Mucosa of rectum (tissue), 2 donors: ENCODE results near the gene STRADB.

Source experiments
- H3K27ac ChIP-seq, 2 donors: one replicate each; pipeline ENCODE4 v1.7.0; 2013; ENCODE audit warnings: inconsistent platforms in 2 of 2, low read depth in 2 of 2, low read length in 2 of 2
- H3K27me3 ChIP-seq, 2 donors: one replicate each; pipeline ENCODE4 v1.7.0; 2013; ENCODE audit warnings: low read length in 2 of 2; ENCODE audit not compliant: control insufficient read depth in 2 of 2, insufficient read depth in 2 of 2
- H3K36me3 ChIP-seq, 2 donors: one replicate each; pipeline ENCODE4 v1.7.0; 2013; ENCODE audit warnings: low read length in 2 of 2; ENCODE audit not compliant: control insufficient read depth in 2 of 2, insufficient read depth in 2 of 2
- H3K4me1 ChIP-seq, 2 donors: one replicate each; pipeline ENCODE4 v1.7.0; 2013; ENCODE audit warnings: low read length in 2 of 2, mild to moderate bottlenecking in 1 of 2; ENCODE audit not compliant: control insufficient read depth in 2 of 2, insufficient read depth in 2 of 2
- H3K4me3 ChIP-seq, 2 donors: one replicate each; pipeline ENCODE4 v1.7.0; 2013; ENCODE audit warnings: low read length in 2 of 2
- H3K9ac ChIP-seq, 2 donors: one replicate each; pipeline ENCODE4 v1.7.0; 2013; ENCODE audit warnings: low read length in 2 of 2, low read depth in 1 of 2, mild to moderate bottlenecking in 1 of 2
- H3K9me3 ChIP-seq, 2 donors: one replicate each; pipeline ENCODE4 v1.7.0; 2013; ENCODE audit warnings: low read length in 2 of 2; ENCODE audit not compliant: control insufficient read depth in 2 of 2
- donor health status: healthy.
- donor health status: Normal muscosa, but diverticular disease.

STRADB gene

GRCh38 chr2:201464547-201464946 is 13.0 kb downstream of the STRADB start:
- no peaks in the 10 kb centered on the region for H3K9me3 ChIP-seq
- H3K27ac ChIP-seq = peak overlapping the region; percentile 81 to 93
- H3K9ac ChIP-seq = no peak overlapping the region
- peaks cover 35 to 37% of the 10 kb centered on the region in 2 donors for H3K36me3 ChIP-seq
- H3K4me1 ChIP-seq = peaks cover 26 to 31% of the 10 kb centered on the region in 2 donors
- H3K27me3 ChIP-seq = no peaks in the 10 kb centered on the region
- H3K4me3 ChIP-seq = no peak overlapping the region

GRCh38 chr2:201465524-201465971 is 14.0 kb downstream of the STRADB start:
- Histone ChIP-seq H3K36me3 (peaks cover 35 to 37% of the 10 kb centered on the region in 2 donors), H3K27me3 (no peaks in the 10 kb centered on the region), H3K9ac (peak overlapping the region; percentile 42 to 52), H3K27ac (peak overlapping the region; percentile 81 to 93), H3K9me3 (no peaks in the 10 kb centered on the region), H3K4me1 (peaks cover 26 to 31% of the 10 kb centered on the region in 2 donors), H3K4me3 (peak overlapping the region in 1 of 2 donors; percentile 13)

- H3K9me3 ChIP-seq = no peaks in the 10 kb centered on the region
- peaks cover 39% of the 10 kb centered on the region in 2 donors for H3K36me3 ChIP-seq
- peak overlapping the region; percentile 42 to 52 for H3K9ac ChIP-seq
- H3K4me3 ChIP-seq = no peak overlapping the region
- no peaks in the 10 kb centered on the region for H3K27me3 ChIP-seq
- H3K4me1 ChIP-seq = peaks cover 26 to 31% of the 10 kb centered on the region in 2 donors
- peak overlapping the region; percentile 81 to 93 for H3K27ac ChIP-seq
These were observed 14.6 kb downstream of the STRADB start for GRCh38 chr2:201466050-201466675.

GRCh38 chr2:201467666-201468065 is 16.1 kb downstream of the STRADB start:
- no peak overlapping the region for H3K9ac ChIP-seq
- peaks cover 43 to 46% of the 10 kb centered on the region in 2 donors for H3K36me3 ChIP-seq
- no peak overlapping the region for H3K4me3 ChIP-seq
- H3K27me3 ChIP-seq = no peaks in the 10 kb centered on the region
- H3K27ac ChIP-seq = no peak overlapping the region
- H3K9me3 ChIP-seq = no peaks in the 10 kb centered on the region
- peaks cover 26 to 31% of the 10 kb centered on the region in 2 donors for H3K4me1 ChIP-seq

- no peaks in the 10 kb centered on the region for H3K9me3 ChIP-seq
- no peak overlapping the region for H3K4me3 ChIP-seq
- H3K27me3 ChIP-seq = no peaks in the 10 kb centered on the region
- peaks cover 6 to 10% of the 10 kb centered on the region in 2 donors for H3K4me1 ChIP-seq
- peaks cover 43 to 54% of the 10 kb centered on the region in 2 donors for H3K36me3 ChIP-seq
- no peak overlapping the region for H3K27ac ChIP-seq
- H3K9ac ChIP-seq = no peak overlapping the region
These were observed 19.5 kb downstream of the STRADB start for GRCh38 chr2:201470821-201471731.

GRCh38 chr2:201471732-201472393 is 20.3 kb downstream of the STRADB start:
- no peak overlapping the region for H3K4me3 ChIP-seq
- peaks cover 45 to 56% of the 10 kb centered on the region in 2 donors for H3K36me3 ChIP-seq
- no peak overlapping the region for H3K27ac ChIP-seq

GRCh38 chr2:201472411-201472810 is 20.9 kb downstream of the STRADB start:
- Histone ChIP-seq H3K27me3 (no peaks in the 10 kb centered on the region), H3K9me3 (no peaks in the 10 kb centered on the region), H3K9ac (no peak overlapping the region), H3K36me3 (peaks cover 45 to 56% of the 10 kb centered on the region in 2 donors), H3K4me3 (no peak overlapping the region), H3K27ac (no peak overlapping the region), H3K4me1 (peaks cover 0 to 6% of the 10 kb centered on the region in 2 donors)

More at GRCh38 chr2:201471732-201472393, 20.3 kb downstream of the STRADB start:
- Histone ChIP-seq H3K27me3 (no peaks in the 10 kb centered on the region), H3K4me1 (peaks cover 5 to 6% of the 10 kb centered on the region in 2 donors), H3K9me3 (no peaks in the 10 kb centered on the region), H3K9ac (no peak overlapping the region)

GRCh38 chr2:201482543-201482942 is 31.0 kb downstream of the STRADB start:
- H3K9ac ChIP-seq = no peak overlapping the region
- H3K27ac ChIP-seq = no peak overlapping the region
- H3K4me1 ChIP-seq = no peaks in the 10 kb centered on the region
- no peaks in the 10 kb centered on the region for H3K27me3 ChIP-seq
- H3K36me3 ChIP-seq = peaks cover 20 to 23% of the 10 kb centered on the region in 2 donors
- no peak overlapping the region for H3K4me3 ChIP-seq
- H3K9me3 ChIP-seq = no peaks in the 10 kb centered on the region

GRCh38 chr2:201483342-201483741 is 31.8 kb downstream of the STRADB start:
- no peak overlapping the region for H3K27ac ChIP-seq
- H3K27me3 ChIP-seq = no peaks in the 10 kb centered on the region
- peaks cover 12 to 19% of the 10 kb centered on the region in 2 donors for H3K36me3 ChIP-seq
- H3K4me3 ChIP-seq = no peak overlapping the region
- no peaks in the 10 kb centered on the region for H3K9me3 ChIP-seq
- H3K4me1 ChIP-seq = no peaks in the 10 kb centered on the region
- no peak overlapping the region for H3K9ac ChIP-seq
